ENCODE data around the gene ANXA10. TPM values are rescaled to one million over a fixed set of nuclear protein-coding genes. Genes with fewer than 3 reads are reported as not detected.
"Not testable (repeated sequence)": the region's sequence is repeated elsewhere in the genome, so short reads cannot be mapped to it uniquely, and the experiment has no call there.

ANXA10 gene
- total RNA-seq, 2 donors from 2014 or later = not detected

GRCh38 chr4:168212656-168213055, 120.3 kb downstream of the ANXA10 start:
- DNase-seq (ENCODE audit: low spot score) = no peak
- no peaks in the 10 kb centered on the region for H3K4me1 ChIP-seq (replicated peaks)
- 84% methylated on average over 3 of the region's 3 CpGs for WGBS
- H3K4me3 ChIP-seq = no peak overlapping the region
- H3K27me3 ChIP-seq (replicated peaks; ENCODE audit: insufficient read depth) = no peaks in the 10 kb centered on the region
- intact Hi-C loops (cut with DNase I) = no loop called here
- H3K36me3 ChIP-seq = no peaks in the 10 kb centered on the region
- H3K27ac ChIP-seq = no peak overlapping the region
- no peaks in the 10 kb centered on the region for H3K9me3 ChIP-seq
- no peak for TF ChIP-seq POLR2AphosphoS5 (IDR thresholded peaks at IDR 0.05)
- no peak for TF ChIP-seq POLR2A (IDR thresholded peaks at IDR 0.05)
- TF ChIP-seq CTCF (IDR thresholded peaks at IDR 0.05) = no peak

DNA sequence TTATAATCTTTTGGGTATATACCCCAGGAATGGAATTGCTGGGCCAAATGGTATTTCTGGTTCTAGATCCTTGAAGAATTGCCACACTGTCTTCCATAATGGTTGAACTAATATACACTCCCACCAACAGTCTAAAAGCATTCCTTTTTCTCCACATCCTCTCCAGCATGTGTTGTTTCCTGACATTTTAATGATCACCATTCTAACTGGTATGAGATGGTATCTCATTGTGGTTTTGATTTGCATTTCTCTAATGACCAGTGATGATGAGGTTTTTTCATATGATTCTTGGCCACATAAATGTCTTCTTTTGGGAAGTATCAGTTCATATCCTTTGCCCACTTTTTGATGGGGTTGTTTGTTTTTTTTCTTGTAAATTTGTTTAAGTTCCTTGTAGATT, 121.2 kb downstream of the ANXA10 start:
- H3K27ac ChIP-seq; DNase-seq (ENCODE audit: low spot score); H3K4me3 ChIP-seq; H3K27me3 ChIP-seq (replicated peaks; ENCODE audit: insufficient read depth); intact Hi-C loops (cut with DNase I); H3K36me3 ChIP-seq; H3K9me3 ChIP-seq; H3K4me1 ChIP-seq (replicated peaks): not testable (repeated sequence)

DNA sequence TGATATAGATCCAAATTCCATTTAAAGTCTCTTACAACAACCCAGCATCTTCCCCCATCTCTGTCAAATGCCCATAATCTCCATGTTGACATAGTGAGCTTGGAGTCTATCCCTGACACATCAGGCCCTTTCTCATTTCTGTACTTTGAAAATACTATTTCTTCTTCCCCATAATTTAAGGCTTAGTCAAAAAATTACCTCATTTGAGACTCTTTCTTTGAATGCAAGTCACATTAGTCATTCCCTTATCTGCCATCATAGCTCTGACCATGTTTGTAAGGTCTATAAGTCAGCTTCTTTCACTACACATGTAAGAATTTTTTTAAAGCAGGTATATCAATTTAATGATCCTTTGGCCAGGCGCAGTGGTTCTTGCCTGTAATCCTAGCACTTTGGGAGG, 126.3 kb downstream of the ANXA10 start:
- Histone ChIP-seq H3K36me3 (no peaks in the 10 kb centered on the region), H3K4me1 (replicated peaks) (no peaks in the 10 kb centered on the region), H3K27me3 (replicated peaks; ENCODE audit: insufficient read depth) (no peaks in the 10 kb centered on the region), H3K9me3 (no peaks in the 10 kb centered on the region), H3K27ac (no peak overlapping the region), H3K4me3 (no peak overlapping the region)
- 100% methylated on average over 1 of the region's 1 CpG for WGBS
- intact Hi-C loops (cut with DNase I) = no loop called here
- TF ChIP-seq POLR2AphosphoS5 (IDR thresholded peaks at IDR 0.05) (no peak), POLR2A (IDR thresholded peaks at IDR 0.05) (no peak), CTCF (IDR thresholded peaks at IDR 0.05) (no peak)
- DNase-seq (ENCODE audit: low spot score) = no peak

- Histone ChIP-seq H3K36me3 (no peaks in the 10 kb centered on the region), H3K9me3 (no peaks in the 10 kb centered on the region), H3K4me3 (no peak overlapping the region), H3K27me3 (replicated peaks; ENCODE audit: insufficient read depth) (no peaks in the 10 kb centered on the region), H3K27ac (no peak overlapping the region), H3K4me1 (replicated peaks) (no peaks in the 10 kb centered on the region)
- TF ChIP-seq POLR2A (IDR thresholded peaks at IDR 0.05) = no peak
- no peak for TF ChIP-seq POLR2AphosphoS5 (IDR thresholded peaks at IDR 0.05)
- no peak for DNase-seq (ENCODE audit: low spot score)
- intact Hi-C loops (cut with DNase I) = no loop called here
Observed at GRCh38 chr4:168220893-168221292, 128.6 kb downstream of the ANXA10 start.

DNA sequence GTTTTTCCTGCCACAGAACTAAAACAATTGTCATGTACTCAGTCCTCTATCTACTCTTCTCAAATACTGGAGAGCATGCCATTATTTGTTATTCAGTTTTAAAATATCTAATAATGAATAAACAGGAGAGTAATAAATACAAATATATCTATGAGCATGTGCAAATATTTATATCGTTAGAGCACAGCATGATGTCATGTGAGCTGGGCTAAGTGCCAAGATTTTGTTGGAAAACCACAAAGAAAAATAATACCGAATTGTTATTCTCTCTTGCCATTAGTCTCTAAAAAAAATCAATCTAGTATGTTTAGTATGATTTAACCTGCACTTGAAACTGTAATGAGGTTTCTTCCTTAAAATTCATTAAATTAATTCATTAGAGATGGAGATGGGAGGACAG, 129.0 kb downstream of the ANXA10 start:
- Histone ChIP-seq H3K4me3 (no peak overlapping the region), H3K36me3 (no peaks in the 10 kb centered on the region), H3K4me1 (replicated peaks) (no peaks in the 10 kb centered on the region), H3K27me3 (replicated peaks; ENCODE audit: insufficient read depth) (no peaks in the 10 kb centered on the region), H3K27ac (no peak overlapping the region), H3K9me3 (no peaks in the 10 kb centered on the region)
- WGBS = 12% methylated on average over 2 of the region's 2 CpGs
- TF ChIP-seq CTCF (IDR thresholded peaks at IDR 0.05) = no peak
- intact Hi-C loops (cut with DNase I) = no loop called here
- no peak for DNase-seq (ENCODE audit: low spot score)

Other genes with a start within 250 kb of the ANXA10 start
- gene DDX60, start 226.2 kb downstream of the ANXA10 start, total RNA-seq = 10 to 100 TPM in 1 of 2 donors, 1 to 10 TPM in 1; 9.1 to 19.2 TPM